ENCODE results near the gene ADK. TPM values are rescaled to one million over a fixed set of nuclear protein-coding genes. Genes with fewer than 3 reads are reported as not detected.
"Not testable (repeated sequence)": the region's sequence is repeated elsewhere in the genome, so short reads cannot be mapped to it uniquely, and the experiment has no call there.

ADK gene
- total and polyA plus RNA-seq, 7 donors: 17.8 to 32.3 (median 23.6) TPM

- WGBS, 3 donors: 67 to 97% (median 94%) methylated on average over 2 of the region's 2 CpGs
Observed at GRCh38 chr10:74179111-74179710, 28.2 kb downstream of the ADK start.

GRCh38 chr10:74186678-74187077 lies 35.7 kb downstream of the ADK start:
- ATAC-seq (no peak), DNase-seq (no peak)
- Histone ChIP-seq H3K9me3 (no peaks in the 10 kb centered on the region), H3K27me3 (ENCODE audit: insufficient read depth in 3 of 3, low read length in 2 of 3) (no peaks in the 10 kb centered on the region), H3K27ac (no peak overlapping the region), H3K36me3 (ENCODE audit: insufficient read depth in 1 of 2, low read depth in 1 of 2) (no peaks in the 10 kb centered on the region), H3K4me3 (no peak overlapping the region), H3K4me1 (peaks cover 7% of the 10 kb centered on the region)
- intact Hi-C loops (cut with DNase I): no loop called here
- TF ChIP-seq CTCF (IDR thresholded peaks at IDR 0.05): no peak

More at GRCh38 chr10:74179111-74179710, 28.2 kb downstream of the ADK start:
- Histone ChIP-seq H3K4me3 (no peak overlapping the region), H3K27ac (no peak overlapping the region), H3K9me3 (no peaks in the 10 kb centered on the region), H3K36me3 (ENCODE audit: insufficient read depth in 1 of 2, low read depth in 1 of 2) (no peaks in the 10 kb centered on the region), H3K4me1 (peaks cover 12% of the 10 kb centered on the region), H3K27me3 (ENCODE audit: insufficient read depth in 3 of 3, low read length in 2 of 3) (no peaks in the 10 kb centered on the region)
- DNase-seq (no peak), ATAC-seq (no peak)
- TF ChIP-seq CTCF (IDR thresholded peaks at IDR 0.05): no peak
- intact Hi-C loops (cut with DNase I): no loop called here

GRCh38 chr10:74187237-74187636 lies 36.2 kb downstream of the ADK start:
- Histone ChIP-seq H3K27me3 (ENCODE audit: insufficient read depth in 3 of 3, low read length in 2 of 3) (no peaks in the 10 kb centered on the region), H3K9me3 (no peaks in the 10 kb centered on the region), H3K4me1 (peaks cover 7% of the 10 kb centered on the region), H3K36me3 (ENCODE audit: insufficient read depth in 1 of 2, low read depth in 1 of 2) (no peaks in the 10 kb centered on the region), H3K27ac (no peak overlapping the region), H3K4me3 (no peak overlapping the region)
- TF ChIP-seq CTCF (IDR thresholded peaks at IDR 0.05): no peak
- 89 to 94% (median 93%) methylated on average over 1 of the region's 1 CpG for WGBS, 3 donors
- intact Hi-C loops (cut with DNase I): no loop called here
- ATAC-seq (no peak), DNase-seq (no peak)

- 96 to 98% (median 97%) methylated on average over 13 of the region's 13 CpGs for WGBS, 3 donors
- H3K36me3 ChIP-seq (ENCODE audit: insufficient read depth in 1 of 2, low read depth in 1 of 2); H3K9me3 ChIP-seq; H3K27ac ChIP-seq; ATAC-seq; intact Hi-C loops (cut with DNase I); H3K27me3 ChIP-seq (ENCODE audit: insufficient read depth in 3 of 3, low read length in 2 of 3); H3K4me1 ChIP-seq; H3K4me3 ChIP-seq; DNase-seq: not testable (repeated sequence)
Observed at GRCh38 chr10:74188617-74189016, 37.6 kb downstream of the ADK start.

GRCh38 chr10:74189999-74190421 lies 39.0 kb downstream of the ADK start:
- Histone ChIP-seq H3K27ac (no peak overlapping the region), H3K27me3 (ENCODE audit: insufficient read depth in 3 of 3, low read length in 2 of 3) (no peaks in the 10 kb centered on the region), H3K36me3 (ENCODE audit: insufficient read depth in 1 of 2, low read depth in 1 of 2) (no peaks in the 10 kb centered on the region), H3K4me3 (no peak overlapping the region), H3K4me1 (peaks cover 7% of the 10 kb centered on the region), H3K9me3 (no peaks in the 10 kb centered on the region)
- no peak for ATAC-seq
- 40 to 60% (median 44%) methylated on average over 3 of the region's 3 CpGs for WGBS, 3 donors
- no peak for TF ChIP-seq CTCF (IDR thresholded peaks at IDR 0.05)
- DNase-seq: no peak
- intact Hi-C loops (cut with DNase I): no loop called here
